GM19467 (cell line): ENCODE data around the gene ABHD14A.

Source experiments
- ATAC-seq: cut with Tn5 transposase; IDR thresholded peaks from one replicate; pipeline ENCODE4 v1.9.1; 2021; ENCODE audit warnings: mild to moderate bottlenecking, moderate library complexity; ENCODE audit not compliant: unreplicated experiment

The ABHD14A gene

DNA sequence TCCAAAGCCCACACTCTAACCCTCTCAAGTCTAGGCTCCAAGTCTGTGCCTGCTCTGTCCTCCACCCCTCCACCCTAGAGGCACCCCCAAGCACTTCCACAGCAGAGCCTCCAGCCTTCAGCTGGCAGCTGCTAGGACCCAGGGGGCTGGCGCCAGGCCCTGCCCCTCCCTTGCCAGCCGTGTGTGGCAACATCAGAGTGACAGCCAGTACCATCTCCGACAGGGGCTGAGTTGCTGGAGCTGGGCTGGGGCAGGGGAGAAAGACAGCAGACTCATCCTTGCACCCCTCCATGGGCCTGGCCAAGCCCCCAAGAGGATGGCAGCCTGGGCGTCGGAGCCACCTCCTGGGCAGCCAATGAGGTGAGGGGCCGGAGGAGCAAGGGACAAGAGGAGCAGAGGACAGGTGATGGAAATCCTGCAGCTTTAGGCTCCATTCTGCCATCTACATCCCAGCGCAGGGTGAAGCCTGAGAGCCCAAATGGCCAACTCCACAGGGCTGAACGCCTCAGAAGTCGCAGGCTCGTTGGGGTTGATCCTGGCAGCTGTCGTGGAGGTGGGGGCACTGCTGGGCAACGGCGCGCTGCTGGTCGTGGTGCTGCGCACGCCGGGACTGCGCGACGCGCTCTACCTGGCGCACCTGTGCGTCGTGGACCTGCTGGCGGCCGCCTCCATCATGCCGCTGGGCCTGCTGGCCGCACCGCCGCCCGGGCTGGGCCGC is 19.5 kb upstream of the ABHD14A start, which contains the start of gene GPR62:
Gene GPR62 (plus strand): TSS at position 207 of the 718 bp plus-strand sequence. CDS start 272 bp downstream, at position 479.
- ATAC-seq = no peak

DNA sequence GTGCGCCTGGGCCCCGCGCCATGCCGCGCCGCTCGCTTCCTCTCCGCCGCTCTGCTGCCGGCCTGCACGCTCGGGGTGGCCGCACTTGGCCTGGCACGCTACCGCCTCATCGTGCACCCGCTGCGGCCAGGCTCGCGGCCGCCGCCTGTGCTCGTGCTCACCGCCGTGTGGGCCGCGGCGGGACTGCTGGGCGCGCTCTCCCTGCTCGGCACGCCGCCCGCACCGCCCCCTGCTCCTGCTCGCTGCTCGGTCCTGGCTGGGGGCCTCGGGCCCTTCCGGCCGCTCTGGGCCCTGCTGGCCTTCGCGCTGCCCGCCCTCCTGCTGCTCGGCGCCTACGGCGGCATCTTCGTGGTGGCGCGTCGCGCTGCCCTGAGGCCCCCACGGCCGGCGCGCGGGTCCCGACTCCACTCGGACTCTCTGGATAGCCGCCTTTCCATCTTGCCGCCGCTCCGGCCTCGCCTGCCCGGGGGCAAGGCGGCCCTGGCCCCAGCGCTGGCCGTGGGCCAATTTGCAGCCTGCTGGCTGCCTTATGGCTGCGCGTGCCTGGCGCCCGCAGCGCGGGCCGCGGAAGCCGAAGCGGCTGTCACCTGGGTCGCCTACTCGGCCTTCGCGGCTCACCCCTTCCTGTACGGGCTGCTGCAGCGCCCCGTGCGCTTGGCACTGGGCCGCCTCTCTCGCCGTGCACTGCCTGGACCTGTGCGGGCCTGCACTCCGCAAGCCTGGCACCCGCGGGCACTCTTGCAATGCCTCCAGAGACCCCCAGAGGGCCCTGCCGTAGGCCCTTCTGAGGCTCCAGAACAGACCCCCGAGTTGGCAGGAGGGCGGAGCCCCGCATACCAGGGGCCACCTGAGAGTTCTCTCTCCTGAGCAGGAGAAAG is 18.7 kb upstream of the ABHD14A start:
- ATAC-seq = no peak

DNA sequence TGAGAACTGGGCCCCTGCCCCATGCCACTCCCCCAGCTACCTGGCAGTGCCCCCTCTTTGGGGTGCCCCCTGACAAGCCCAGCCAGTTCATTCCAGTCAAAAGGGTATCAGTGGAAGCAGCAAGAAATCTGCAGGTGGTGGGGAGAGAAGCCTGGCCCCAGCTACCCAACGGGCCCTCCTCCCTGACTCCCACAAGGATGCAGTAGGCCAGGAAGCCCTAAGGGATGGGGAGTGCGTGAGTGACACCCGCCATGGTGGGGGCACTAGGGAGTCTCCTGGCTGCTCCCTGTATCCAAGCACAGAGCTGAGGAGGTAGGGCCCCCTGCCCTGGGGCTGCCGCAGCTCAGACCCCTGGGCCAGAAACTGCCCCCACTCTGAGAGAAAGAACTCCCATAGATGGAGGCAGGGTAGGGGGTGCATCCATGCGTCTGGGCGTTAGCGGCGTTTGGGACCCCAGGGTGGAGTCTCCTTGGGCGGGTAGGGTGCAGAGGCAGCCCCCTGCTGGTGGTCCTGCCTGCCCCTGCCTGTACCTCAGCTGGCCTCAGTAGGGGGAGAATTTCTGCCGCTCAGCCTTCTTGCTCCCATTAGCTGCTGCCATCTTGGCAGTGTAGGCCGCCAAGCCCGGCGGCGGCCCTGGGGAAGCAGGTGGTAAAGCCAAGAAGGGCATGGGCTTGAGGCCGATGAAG is 17.2 kb upstream of the ABHD14A start:
- ATAC-seq = no peak

DNA sequence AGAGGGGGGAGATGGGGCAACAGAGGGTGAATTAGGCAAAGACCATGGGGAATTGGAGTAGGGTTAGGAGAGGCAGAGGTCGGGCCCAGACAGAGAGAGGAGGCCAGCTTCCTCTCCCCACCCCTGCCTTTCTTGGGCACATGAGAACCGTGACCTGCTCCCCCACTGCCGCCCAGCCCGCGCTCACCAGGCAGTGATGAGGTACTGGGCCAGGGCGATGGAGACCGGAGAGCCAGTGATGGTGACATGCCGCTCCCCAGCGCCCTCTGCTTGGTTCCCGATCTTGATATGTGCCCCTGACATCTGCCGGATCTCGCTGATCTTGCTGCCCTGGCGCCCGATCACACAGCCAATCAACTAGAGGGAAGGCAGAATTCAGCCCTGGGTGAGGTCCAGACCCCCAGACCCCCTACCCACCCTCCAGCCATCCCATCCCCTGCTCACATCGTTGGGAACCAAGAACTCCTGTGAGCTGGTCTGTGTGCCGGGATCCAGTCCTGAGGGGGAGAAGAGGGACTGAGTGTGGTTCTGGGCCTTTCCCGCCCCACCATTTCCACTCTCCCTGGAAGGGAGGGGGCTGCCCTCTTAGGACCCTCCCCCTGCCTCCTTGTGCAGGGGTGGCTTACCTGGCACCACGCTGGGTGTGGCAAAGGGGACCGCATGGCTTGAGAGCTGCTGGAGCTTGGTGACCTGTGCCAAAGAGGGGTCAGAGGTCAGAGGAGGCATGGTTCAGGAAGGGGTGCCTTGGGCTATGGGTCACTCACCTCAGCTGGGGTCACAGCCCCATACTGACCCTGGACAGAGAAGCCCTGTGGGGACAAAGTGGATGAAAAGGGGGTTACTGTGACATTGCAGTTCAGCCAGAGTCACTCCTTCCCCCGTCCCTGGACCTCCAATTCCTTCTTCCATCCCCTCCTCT is 16.0 kb upstream of the ABHD14A start:
- ATAC-seq = no peak

DNA sequence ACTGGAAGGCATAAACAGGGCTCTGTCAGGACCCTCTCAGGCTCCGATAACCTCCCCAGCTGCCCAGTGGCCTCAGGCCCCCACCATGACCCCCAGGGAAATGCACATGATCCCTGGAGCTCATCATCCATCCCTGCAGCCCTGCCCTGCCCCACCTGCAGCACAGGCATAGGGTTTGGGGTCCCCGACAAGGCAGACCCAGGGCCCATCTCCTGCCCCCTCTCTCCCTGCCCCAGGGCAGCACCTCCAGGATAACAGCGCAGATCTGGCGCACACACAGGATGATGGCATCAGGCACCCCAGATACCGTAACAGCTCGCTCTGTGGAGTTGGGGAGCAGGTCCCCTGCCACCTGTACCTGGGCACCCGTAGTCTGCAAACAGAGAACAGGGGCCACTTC is 15.2 kb upstream of the ABHD14A start:
- ATAC-seq = no peak

DNA sequence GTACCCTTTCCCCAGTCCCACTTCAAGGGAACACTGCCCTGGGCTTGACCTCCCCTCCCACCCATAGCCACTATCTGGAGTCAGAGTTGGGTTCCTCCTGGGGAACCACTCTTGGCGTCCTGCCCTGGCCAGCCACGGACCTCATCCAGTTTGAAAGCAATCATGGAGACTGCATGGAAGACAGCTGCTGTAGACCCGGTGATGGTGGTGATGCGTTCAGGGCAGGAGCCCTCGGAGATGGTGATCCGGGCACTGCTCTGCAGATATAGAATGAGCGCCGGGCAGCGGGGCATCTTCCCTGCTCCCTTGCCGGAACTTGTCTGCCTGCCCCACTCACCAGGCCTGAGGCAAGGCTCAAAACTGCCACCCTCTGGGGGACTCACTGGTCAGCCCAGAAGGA is 14.5 kb upstream of the ABHD14A start:
- no peak for ATAC-seq

DNA sequence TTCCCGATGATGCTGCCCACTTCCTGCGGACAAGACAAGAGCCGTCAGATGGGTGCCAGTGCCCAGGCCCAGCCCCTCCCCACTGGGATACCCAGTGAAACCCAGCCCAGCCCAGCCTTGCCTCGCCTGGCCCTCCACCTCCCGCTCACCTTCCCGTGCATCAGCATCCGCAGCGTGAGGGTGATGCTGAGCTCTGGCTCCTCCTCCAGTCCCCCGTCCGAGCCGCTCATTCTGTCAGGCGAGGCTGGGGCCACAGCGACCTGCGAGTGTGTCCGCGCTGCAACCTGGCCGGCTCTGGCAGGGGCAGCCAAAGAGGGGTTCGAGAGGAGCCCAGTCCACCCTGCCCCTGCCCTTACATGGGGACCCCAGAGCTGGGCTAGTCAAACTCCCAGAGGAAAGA is 13.9 kb upstream of the ABHD14A start:
- ATAC-seq = no peak

DNA sequence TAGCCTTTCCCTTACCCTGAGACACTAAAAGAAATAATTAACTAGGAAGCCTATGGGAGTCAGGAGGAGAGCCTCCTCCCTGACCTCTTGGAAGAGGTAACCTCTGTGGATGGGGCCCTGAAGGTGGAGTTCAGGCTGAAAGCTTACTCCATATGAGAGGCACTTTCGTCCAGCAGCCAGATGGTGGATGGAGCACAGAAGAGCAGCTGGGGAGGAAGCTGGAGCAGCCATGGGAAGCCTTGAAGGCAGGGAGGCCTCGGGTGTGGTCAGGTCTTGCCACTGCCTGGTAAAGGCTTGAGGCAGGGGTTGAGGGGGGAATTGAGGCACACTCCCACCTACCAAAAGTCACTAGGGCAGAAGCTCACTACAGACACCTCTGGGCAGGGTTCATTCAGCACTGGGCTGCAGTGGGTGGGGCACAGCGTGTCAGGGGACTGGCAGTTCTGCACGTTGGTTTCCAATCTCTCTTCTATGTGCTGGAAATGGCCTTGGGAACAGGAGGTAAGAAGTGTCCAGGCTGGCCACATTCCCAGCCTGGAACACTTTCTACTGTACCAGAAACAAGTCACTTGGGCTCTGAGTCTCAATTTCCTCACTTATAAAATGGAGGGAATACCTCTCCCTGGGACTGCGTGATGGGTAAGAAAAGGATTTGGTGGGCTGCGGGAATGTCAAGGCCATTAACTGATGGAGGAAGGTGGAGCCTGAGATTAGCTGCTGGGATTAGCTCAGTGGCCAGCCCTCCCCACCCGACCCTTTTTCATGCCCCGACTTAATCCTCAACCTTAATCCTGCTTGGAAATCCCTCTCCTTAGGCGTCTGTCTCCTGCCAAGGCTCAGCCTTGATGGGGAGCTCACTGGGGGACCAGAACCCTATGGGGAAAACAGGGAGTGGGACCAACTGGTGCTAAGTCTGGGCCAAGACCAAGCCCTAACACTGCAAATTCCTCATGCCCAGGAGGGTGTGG is 13.0 kb upstream of the ABHD14A start:
- no peak for ATAC-seq

DNA sequence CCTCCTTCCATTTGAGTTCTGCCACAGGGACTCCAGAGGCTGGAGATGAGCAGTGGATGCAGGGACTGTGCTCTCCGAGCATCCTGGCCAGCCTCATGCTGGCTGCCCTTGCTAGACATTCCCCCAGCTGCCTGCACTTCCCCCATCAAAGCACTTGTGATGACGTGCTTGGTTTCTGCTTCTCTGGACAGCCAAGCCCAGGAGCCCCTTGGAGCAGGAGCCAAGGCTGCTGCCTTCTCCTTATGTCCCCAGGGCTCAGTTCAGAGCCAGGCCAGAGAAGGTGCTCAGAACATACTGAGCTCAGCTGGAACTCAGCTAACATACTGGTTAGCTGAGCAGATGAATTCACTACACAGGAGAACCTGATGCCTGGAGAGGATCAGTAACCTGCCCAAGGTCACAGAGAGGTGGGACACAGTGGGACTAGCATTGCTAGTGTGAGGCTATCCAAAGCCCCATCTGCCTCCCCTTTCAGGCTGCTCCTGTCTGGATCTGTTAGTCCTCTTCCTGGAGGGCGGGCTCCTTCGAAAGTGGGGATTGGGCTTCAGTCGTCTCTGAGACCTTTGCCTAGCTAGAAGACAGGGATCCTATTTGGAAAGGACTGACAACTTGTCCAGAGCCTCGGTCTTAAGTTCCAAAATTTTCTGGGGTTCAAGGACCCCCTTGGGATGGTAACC is 11.9 kb upstream of the ABHD14A start:
- ATAC-seq = no peak

DNA sequence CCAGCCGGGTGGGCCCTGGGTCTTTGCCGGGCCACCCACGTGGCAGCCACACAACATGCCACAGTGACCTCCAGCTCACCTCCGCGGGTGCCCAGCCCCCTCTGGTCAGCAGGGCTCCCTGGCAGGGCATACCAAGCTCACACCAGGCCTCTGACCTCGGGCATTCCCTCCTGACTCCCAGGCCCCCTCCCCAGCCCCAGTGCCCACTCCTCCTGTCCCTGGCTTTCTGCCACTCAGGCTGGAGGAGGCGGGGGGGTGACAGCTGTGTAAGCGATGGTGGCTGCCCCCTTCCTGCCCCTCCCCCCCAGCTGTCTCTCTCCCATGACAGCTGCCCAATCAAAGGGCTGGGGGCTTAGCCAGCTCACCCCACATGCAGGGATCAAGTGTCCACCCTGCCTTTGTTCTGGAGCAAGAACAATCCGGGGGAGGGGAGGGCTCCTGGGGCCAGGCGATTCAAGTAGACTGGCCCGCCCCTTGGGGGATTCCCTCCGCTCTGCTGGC is 10.9 kb upstream of the ABHD14A start:
- no peak for ATAC-seq

DNA sequence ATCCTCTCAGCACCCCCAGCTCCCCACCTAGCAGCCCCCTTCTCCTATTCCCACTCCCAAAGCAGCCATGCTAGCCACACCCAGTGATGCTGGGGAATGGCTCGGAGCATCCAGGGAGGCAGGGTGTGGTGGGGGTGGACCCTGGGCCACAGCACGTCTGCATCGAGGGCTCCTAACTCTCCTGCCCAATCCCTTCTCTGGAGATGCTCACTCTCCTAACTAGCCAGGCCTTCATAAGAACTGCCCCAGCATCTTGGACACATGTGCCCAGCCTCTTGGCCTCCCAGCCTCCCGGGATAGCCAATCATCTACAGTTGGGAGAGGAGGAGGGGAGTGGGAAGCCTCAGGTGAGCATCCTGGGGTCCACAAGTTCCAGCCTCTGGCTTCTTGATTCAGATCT is 10.3 kb upstream of the ABHD14A start:
- no peak for ATAC-seq

DNA sequence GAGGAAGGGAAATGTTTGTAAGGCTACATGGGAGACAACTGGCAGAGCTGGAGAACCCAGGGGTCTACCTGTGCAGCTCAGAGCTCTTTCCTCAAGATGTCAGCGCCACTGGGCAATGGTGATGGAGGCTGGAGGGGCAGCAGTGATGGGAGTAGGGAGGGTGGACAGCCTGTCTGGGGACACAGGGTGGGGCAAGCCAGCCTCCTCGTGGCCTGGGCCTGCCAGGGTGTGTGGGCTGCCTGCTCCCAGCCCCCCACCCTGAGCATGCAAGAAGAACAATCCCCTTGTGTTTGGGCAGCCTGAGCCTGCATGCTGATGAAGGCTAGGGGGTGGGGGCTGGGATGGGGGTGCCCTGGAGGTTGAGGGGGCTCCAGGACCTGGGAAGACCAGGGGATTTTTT is 8.8 kb upstream of the ABHD14A start:
- no peak for ATAC-seq

DNA sequence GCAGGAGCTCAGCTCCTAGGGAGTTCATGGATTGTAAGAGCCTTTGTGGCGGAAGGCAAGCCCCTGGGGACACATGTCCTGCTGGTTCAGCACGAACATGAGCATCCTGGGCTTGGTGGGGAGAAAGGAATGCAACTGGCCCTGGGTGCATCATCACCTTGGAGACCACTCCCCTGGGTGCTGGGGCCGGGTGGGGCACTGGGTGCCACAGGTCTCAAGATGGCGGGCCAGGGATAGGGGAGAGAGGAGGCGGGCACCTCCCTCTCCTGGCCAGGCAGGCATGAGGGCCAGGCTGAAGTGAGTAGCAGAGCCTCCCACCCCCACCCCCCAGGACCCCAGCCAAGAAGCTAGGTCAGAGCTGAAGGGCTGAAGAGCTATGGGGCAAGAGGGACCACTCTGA is 8.4 kb upstream of the ABHD14A start:
- no peak for ATAC-seq

DNA sequence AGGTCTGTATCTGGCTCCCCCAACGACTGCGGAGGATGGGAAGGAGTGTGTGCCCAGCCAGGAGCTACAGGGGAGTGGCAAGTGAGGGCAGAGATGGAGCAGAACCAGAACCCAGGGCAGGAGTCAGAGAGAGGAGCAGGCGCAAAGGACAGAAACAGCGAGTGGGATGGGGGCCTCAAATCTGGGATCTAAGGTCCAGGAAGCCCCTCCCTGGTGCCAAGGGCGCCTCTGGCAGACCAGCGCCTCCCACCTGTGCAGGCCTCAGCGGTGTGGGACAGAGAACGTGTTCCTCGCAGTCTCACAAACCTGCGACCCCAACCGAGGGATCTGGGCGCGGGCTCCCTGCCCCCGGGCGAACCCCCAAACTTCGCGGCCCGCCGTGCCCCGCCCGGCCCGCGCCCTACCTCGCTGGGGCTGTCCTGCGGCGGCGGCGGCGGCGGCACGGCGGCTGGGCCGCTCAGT is 7.9 kb upstream of the ABHD14A start:
- ATAC-seq = no peak

DNA sequence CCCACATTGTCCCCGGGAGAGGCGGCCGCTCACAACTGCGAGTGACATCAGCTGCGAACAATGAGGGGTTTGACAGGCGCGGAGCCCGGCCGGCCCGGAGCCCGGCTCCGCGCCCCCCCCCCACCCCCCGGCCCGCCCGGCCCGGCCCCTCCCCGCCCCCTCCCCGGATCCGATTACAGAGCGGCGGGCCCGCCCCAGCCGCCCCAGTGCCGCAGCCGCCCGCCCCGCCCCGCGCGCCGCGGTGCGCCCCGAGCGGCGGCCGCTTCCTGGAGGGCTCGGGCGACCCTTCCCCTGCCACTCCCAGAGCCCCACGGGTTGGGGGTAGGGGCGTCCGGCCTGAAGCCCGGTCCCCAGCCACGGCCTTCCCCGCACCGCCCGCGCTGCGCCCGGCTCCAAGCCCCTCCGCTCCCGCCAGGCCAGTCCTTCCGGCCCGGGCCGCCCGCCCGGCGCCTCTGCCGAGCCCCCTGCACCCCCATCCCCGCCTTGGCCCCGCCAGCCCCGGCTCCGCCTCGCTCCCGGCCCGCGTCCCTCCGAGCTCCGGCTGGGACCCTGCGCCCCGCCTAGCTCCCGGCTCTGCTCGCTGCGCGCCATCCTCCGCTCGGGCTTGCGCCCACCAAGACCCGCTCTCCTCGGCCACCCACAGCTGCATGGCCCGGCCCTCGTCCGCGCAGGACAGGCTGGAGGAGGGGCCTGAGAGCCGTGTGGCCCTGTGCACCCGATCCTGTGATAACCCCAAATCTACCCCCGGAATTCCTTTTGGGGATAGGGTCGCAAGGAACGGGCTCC is 7.3 kb upstream of the ABHD14A start, which contains the start of gene PCBP4:
Gene PCBP4 (minus strand): TSS at position 71 of the 786 bp plus-strand sequence. CDS start 6,214 bp downstream, outside the sequence.
- no peak for ATAC-seq

DNA sequence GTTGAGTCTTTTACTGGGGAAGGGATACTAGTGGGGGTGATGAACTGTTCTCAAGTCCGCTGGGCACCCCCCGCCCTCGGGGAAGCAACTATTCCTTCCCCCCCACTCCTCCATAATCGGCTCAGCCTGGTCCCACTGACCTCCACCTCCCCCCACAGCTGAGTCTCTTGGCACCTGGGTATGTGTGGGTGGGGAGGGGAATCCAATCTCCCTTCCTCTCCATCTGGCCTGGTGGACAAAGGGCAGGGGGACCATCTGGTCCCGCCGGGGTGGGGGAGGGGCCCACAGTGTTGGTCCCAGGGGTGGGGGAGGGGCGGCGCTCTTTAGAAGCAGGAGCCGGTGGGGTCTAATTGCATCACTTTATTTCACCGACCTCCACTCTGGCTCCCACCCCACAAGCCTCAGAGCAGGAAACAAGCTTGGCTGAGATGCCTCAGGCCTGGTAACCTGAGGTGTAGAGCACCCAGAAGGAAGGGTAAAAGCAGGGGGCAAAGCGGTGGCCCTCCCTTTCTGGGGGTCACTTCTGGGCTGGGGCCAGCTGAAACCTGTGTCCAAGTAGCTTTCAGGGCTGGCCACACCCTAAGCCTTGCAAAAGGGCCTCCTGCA is 6.6 kb upstream of the ABHD14A start:
- ATAC-seq = no peak
